ENCODE data around the gene GABRB1.

Gene GABRB1

DNA sequence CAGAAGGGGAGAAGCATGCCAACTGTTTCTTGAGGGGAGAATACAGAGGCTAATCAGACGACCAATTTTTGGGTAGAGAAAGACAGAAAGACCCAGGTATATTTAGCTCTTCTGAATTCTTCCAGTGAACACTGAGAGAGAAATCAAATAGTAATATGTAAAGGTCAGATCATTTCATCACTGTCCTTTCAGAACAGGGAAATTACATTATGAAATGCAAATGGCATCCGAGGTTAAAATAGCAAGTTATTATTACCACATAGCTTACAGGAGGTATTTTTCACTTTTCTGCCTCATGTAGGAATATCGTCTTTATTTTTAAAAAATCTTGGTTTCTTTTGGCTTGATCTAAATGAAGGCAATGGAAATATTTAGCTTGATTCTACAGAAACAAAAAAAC lies 18.0 kb downstream of the GABRB1 start:
- no peaks in the 10 kb centered on the region for H3K79me2 ChIP-seq (ENCODE audit: control insufficient read depth, insufficient read depth, low read length, unreplicated experiment)
- H3K36me3 ChIP-seq (ENCODE audit: insufficient read depth, low read length) = no peaks in the 10 kb centered on the region
- peaks cover 73% of the 10 kb centered on the region for H3K27me3 ChIP-seq (ENCODE audit: insufficient read depth, low read length)
- no peaks in the 10 kb centered on the region for H3K4me1 ChIP-seq (ENCODE audit: control insufficient read depth, insufficient read depth, low read length, unreplicated experiment)
- no peak overlapping the region for H2AFZ ChIP-seq (ENCODE audit: low read length, unreplicated experiment)
- no peak overlapping the region for H3K27ac ChIP-seq (ENCODE audit: low read depth, low read length)
- H3K4me3 ChIP-seq (ENCODE audit: low read depth, low read length) = no peak overlapping the region

DNA sequence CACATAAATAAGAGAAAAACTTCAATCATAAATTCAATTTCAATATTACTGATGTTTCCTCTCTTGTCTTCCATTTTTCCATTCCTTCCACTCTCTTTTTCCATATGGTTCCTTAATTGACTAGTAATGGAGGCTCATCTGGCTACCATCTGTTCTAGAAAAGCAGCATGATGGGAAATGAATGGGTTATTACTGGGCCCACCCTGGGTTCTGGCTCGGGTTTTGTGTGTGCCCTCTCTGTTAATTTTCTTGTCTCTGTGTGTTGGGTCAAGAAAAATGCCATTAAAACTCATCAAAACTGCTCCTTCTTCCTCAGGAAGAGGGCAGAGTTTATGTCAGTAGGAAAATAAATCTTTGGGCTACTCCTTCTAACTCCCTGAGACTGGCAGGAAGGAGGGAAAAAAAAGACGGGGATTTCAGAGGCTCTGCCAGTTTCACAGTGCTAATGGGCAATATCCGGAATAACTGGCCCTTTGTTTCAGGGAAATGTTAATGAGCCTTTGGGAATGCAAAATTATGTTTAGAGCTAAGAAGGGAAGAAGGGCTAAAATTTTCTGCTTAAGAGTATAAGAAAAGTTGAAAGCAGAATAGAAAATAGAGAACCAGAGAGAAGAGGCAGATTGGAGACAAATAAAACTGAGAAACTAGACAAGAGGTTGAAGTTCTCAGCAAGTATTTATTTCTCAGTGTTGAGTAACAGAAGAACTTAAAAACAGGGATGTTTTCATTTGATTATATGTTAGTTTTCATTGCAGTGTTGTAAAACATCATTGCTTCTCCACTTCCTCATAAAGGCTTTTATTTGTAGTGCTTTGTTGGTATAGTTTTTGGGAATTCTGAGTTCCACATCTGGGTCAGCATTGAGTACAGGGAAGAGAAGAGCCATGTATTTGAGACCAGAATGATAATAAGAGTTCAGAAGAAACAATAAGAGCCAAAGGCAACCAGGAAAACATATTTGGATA lies 19.7 kb downstream of the GABRB1 start:
- Histone ChIP-seq H3K79me2 (ENCODE audit: control insufficient read depth, insufficient read depth, low read length, unreplicated experiment) (no peaks in the 10 kb centered on the region), H2AFZ (ENCODE audit: low read length, unreplicated experiment) (peak overlapping the region; percentile 56), H3K36me3 (ENCODE audit: insufficient read depth, low read length) (no peaks in the 10 kb centered on the region), H3K4me1 (ENCODE audit: control insufficient read depth, insufficient read depth, low read length, unreplicated experiment) (no peaks in the 10 kb centered on the region), H3K4me3 (ENCODE audit: low read depth, low read length) (no peak overlapping the region), H3K27me3 (ENCODE audit: insufficient read depth, low read length) (peaks cover 72% of the 10 kb centered on the region), H3K27ac (ENCODE audit: low read depth, low read length) (no peak overlapping the region)

DNA sequence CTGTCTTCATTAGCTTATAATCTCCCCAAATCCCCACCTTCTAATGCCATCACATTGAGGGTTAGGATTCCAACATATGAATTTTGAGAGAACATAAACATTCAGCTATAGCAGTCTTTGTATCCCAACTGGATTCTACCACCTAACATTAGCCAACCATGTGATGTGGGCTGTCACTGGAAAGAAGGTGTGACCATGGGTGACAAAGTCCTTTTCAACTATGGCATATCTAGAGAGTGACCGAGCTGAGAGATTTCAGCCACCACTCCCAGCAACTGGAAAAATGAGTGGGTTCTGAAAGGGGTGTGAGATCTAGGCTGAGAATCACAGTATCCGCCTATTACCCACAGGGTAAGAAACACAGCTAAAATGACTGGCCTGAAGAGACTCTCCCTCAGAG lies 22.1 kb downstream of the GABRB1 start:
- no peaks in the 10 kb centered on the region for H3K79me2 ChIP-seq (ENCODE audit: control insufficient read depth, insufficient read depth, low read length, unreplicated experiment)
- no peaks in the 10 kb centered on the region for H3K36me3 ChIP-seq (ENCODE audit: insufficient read depth, low read length)
- no peak overlapping the region for H3K4me3 ChIP-seq (ENCODE audit: low read depth, low read length)
- H3K27me3 ChIP-seq (ENCODE audit: insufficient read depth, low read length) = peaks cover 64% of the 10 kb centered on the region
- no peaks in the 10 kb centered on the region for H3K4me1 ChIP-seq (ENCODE audit: control insufficient read depth, insufficient read depth, low read length, unreplicated experiment)
- H2AFZ ChIP-seq (ENCODE audit: low read length, unreplicated experiment) = no peak overlapping the region
- H3K27ac ChIP-seq (ENCODE audit: low read depth, low read length) = no peak overlapping the region

DNA sequence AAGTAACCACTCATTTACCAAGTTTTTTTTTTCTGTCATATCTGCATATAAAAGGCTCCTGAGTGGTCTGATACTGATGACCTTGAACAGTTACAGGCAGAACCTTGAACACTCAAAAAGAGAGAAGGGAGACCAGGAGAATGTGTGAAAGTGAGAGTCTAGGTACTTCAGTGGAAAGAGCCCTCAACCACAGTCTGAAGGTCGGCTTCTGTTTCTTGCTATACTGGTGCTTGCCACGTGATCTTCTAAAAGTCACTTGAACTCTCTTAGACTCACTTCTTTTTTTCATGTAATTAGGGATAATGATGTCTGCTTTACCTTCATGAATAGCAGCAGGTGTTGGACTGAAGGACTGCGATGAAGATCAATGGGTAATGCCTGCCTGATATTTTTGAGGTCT lies 22.8 kb downstream of the GABRB1 start:
- Histone ChIP-seq H3K4me3 (ENCODE audit: low read depth, low read length) (no peak overlapping the region), H3K27ac (ENCODE audit: low read depth, low read length) (no peak overlapping the region), H3K27me3 (ENCODE audit: insufficient read depth, low read length) (peaks cover 61% of the 10 kb centered on the region), H3K36me3 (ENCODE audit: insufficient read depth, low read length) (no peaks in the 10 kb centered on the region), H3K4me1 (ENCODE audit: control insufficient read depth, insufficient read depth, low read length, unreplicated experiment) (no peaks in the 10 kb centered on the region), H3K79me2 (ENCODE audit: control insufficient read depth, insufficient read depth, low read length, unreplicated experiment) (no peaks in the 10 kb centered on the region), H2AFZ (ENCODE audit: low read length, unreplicated experiment) (no peak overlapping the region)

DNA sequence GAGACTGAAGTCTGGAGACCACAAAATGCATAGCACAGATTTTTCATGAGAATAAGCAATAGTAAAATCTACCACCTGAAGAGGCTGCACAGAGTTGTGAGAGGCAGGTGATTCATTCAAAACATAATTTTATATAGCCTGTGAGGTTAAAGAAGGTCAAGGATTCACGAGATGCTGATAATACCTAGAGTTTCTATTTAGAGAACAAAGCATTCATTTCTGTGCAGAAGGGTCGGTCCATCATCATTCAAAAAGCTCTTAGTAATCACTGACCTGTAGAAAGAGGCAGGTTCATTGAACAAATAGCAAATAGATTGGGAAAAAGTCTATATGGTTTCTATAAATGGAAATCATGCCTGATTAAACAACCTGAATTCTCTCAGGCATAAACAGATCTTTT lies 26.6 kb downstream of the GABRB1 start:
- Histone ChIP-seq H3K79me2 (ENCODE audit: control insufficient read depth, insufficient read depth, low read length, unreplicated experiment) (no peaks in the 10 kb centered on the region), H3K4me3 (ENCODE audit: low read depth, low read length) (no peak overlapping the region), H3K36me3 (ENCODE audit: insufficient read depth, low read length) (no peaks in the 10 kb centered on the region), H2AFZ (ENCODE audit: low read length, unreplicated experiment) (no peak overlapping the region), H3K27me3 (ENCODE audit: insufficient read depth, low read length) (peaks cover 31% of the 10 kb centered on the region), H3K4me1 (ENCODE audit: control insufficient read depth, insufficient read depth, low read length, unreplicated experiment) (peaks cover 5% of the 10 kb centered on the region), H3K27ac (ENCODE audit: low read depth, low read length) (no peak overlapping the region)

DNA sequence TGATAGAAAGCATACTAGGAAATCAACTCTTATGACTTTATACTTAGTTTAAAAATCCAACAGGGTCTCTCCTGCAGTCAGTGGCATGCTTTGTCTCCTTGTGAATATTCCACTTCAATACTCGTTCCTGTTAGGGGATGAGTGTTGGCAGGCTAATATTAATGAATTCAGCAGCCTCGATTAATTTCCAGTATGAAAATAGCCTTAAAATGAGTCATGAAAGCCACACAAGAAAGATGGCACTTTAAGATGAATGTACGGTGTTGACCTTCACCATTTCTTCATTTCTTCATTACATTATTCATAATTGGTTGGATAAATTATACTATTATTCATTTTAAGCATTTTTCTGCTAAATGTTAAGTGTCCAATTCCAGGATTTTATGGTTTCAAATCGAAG lies 29.2 kb downstream of the GABRB1 start:
- Histone ChIP-seq H3K4me1 (ENCODE audit: control insufficient read depth, insufficient read depth, low read length, unreplicated experiment) (peaks cover 5% of the 10 kb centered on the region), H3K27me3 (ENCODE audit: insufficient read depth, low read length) (peaks cover 8% of the 10 kb centered on the region), H3K27ac (ENCODE audit: low read depth, low read length) (no peak overlapping the region), H3K4me3 (ENCODE audit: low read depth, low read length) (no peak overlapping the region), H2AFZ (ENCODE audit: low read length, unreplicated experiment) (no peak overlapping the region), H3K79me2 (ENCODE audit: control insufficient read depth, insufficient read depth, low read length, unreplicated experiment) (no peaks in the 10 kb centered on the region), H3K36me3 (ENCODE audit: insufficient read depth, low read length) (no peaks in the 10 kb centered on the region)

DNA sequence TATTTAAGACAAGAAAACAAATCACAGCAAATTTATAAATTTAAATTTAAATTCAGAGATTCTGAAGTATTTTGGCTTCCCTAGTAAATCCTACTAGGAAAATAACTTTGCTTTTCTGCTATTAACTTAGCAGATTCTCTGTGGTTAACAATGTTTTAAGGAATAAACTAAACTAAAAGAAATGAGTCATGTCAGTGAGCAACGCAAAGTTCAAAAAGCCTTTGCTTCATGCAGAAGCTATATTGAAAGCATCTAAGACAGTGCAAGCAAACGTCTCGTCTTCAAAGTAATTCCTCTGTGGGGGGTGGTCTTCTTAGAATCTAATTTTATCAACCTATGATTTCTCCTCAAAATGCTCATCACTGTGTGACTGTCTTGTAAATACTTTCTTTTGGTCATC lies 30.1 kb downstream of the GABRB1 start:
- Histone ChIP-seq H3K36me3 (ENCODE audit: insufficient read depth, low read length) (no peaks in the 10 kb centered on the region), H2AFZ (ENCODE audit: low read length, unreplicated experiment) (no peak overlapping the region), H3K79me2 (ENCODE audit: control insufficient read depth, insufficient read depth, low read length, unreplicated experiment) (no peaks in the 10 kb centered on the region), H3K27me3 (ENCODE audit: insufficient read depth, low read length) (no peaks in the 10 kb centered on the region), H3K27ac (ENCODE audit: low read depth, low read length) (no peak overlapping the region), H3K4me1 (ENCODE audit: control insufficient read depth, insufficient read depth, low read length, unreplicated experiment) (peaks cover 5% of the 10 kb centered on the region), H3K4me3 (ENCODE audit: low read depth, low read length) (no peak overlapping the region)

DNA sequence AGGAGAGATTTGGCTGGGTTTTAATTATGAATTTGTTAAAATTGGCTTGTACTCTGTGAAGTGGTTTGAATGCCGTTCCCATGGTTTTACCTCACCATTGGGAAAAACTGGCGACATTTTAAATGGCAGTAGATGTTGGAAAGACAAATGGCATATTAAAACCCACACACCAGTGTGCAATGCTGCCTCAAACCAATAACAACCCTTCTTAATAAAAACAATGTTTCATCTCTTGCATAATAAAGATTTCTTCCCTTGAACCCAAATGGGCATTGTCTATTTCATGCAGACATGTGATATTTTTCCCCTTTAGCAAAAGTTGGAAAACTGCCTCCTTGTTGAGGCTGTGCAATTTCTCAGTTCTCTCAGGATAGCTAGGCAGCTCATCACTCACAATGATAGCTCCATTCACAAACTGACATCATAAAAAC lies 33.7 kb downstream of the GABRB1 start:
- Histone ChIP-seq H3K27me3 (ENCODE audit: insufficient read depth, low read length) (no peaks in the 10 kb centered on the region), H3K4me3 (ENCODE audit: low read depth, low read length) (no peak overlapping the region), H3K79me2 (ENCODE audit: control insufficient read depth, insufficient read depth, low read length, unreplicated experiment) (no peaks in the 10 kb centered on the region), H2AFZ (ENCODE audit: low read length, unreplicated experiment) (no peak overlapping the region), H3K27ac (ENCODE audit: low read depth, low read length) (no peak overlapping the region), H3K36me3 (ENCODE audit: insufficient read depth, low read length) (no peaks in the 10 kb centered on the region), H3K4me1 (ENCODE audit: control insufficient read depth, insufficient read depth, low read length, unreplicated experiment) (peaks cover 12% of the 10 kb centered on the region)

DNA sequence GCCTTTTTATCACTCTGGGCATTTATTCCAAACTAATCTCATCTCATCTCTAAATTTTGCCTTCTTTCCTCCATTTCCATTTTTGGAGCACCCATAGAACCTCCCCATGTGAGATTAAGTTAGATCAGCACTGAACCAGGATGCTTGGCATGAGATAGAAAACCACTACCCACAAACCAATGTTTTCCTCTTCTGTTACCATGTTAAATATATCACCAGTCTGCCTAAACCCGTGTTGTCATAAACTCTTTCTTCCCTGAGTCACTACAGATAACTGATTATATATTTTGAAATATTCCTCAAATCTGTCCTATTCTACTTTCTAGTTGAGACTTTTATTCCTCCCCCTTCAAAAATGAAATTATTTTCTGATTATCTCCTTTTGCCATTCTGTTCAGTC lies 37.6 kb downstream of the GABRB1 start:
- Histone ChIP-seq H2AFZ (ENCODE audit: low read length, unreplicated experiment) (no peak overlapping the region), H3K4me3 (ENCODE audit: low read depth, low read length) (no peak overlapping the region), H3K36me3 (ENCODE audit: insufficient read depth, low read length) (no peaks in the 10 kb centered on the region)

DNA sequence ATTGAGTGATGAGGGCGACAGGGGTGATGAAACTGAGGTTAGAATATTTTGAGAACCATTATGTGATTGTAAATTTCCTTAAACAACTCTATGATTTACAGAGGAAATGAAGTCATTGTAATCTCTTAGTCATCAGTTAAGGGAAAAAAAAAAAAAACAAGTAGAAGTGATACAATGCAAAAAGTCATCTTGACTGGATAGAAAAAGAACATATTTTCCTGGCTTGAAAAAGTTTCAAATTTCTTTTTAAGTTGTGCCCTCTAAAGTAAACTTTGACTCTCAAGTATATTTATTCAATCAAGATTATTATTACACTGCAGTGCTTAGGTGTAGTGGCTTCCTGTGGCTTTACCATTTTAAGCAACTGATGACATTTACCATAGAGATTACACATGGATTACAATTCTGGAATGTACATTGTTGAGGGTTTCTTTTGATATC lies 40.6 kb downstream of the GABRB1 start:
- Histone ChIP-seq H3K79me2 (ENCODE audit: control insufficient read depth, insufficient read depth, low read length, unreplicated experiment) (no peaks in the 10 kb centered on the region), H3K4me3 (ENCODE audit: low read depth, low read length) (peak overlapping the region; percentile 22; the same call in 1 of the 2 replicates), H3K27me3 (ENCODE audit: insufficient read depth, low read length) (no peaks in the 10 kb centered on the region), H3K36me3 (ENCODE audit: insufficient read depth, low read length) (no peaks in the 10 kb centered on the region), H3K27ac (ENCODE audit: low read depth, low read length) (peak overlapping the region; percentile 74), H3K4me1 (ENCODE audit: control insufficient read depth, insufficient read depth, low read length, unreplicated experiment) (peaks cover 50% of the 10 kb centered on the region), H2AFZ (ENCODE audit: low read length, unreplicated experiment) (peak overlapping the region; percentile 60)

More for the DNA sequence above, 37.6 kb downstream of the GABRB1 start:
- no peaks in the 10 kb centered on the region for H3K27me3 ChIP-seq (ENCODE audit: insufficient read depth, low read length)
- H3K4me1 ChIP-seq (ENCODE audit: control insufficient read depth, insufficient read depth, low read length, unreplicated experiment) = peaks cover 25% of the 10 kb centered on the region
- H3K79me2 ChIP-seq (ENCODE audit: control insufficient read depth, insufficient read depth, low read length, unreplicated experiment) = no peaks in the 10 kb centered on the region
- no peak overlapping the region for H3K27ac ChIP-seq (ENCODE audit: low read depth, low read length)

DNA sequence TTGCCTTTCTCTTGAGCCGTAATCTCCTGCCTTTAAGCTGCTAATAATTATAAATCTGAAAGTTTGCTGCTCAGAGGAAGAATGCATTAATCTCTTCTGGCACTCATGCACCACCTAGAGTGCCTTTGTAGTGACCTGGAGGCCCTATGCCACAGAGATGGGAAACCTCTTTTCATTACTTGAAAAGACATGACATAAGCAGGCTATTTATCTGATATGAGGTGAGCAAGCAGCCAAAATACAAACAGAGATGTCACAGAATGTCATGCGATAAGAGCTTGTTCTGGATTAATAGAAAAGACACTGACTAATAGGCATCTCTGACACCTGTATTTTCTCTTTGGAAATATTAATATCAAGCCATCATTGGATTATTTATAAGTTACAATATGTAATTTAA lies 42.3 kb downstream of the GABRB1 start:
- Histone ChIP-seq H3K36me3 (ENCODE audit: insufficient read depth, low read length) (no peaks in the 10 kb centered on the region), H3K4me1 (ENCODE audit: control insufficient read depth, insufficient read depth, low read length, unreplicated experiment) (peaks cover 50% of the 10 kb centered on the region), H3K27me3 (ENCODE audit: insufficient read depth, low read length) (no peaks in the 10 kb centered on the region), H3K27ac (ENCODE audit: low read depth, low read length) (no peak overlapping the region), H2AFZ (ENCODE audit: low read length, unreplicated experiment) (no peak overlapping the region), H3K4me3 (ENCODE audit: low read depth, low read length) (no peak overlapping the region), H3K79me2 (ENCODE audit: control insufficient read depth, insufficient read depth, low read length, unreplicated experiment) (no peaks in the 10 kb centered on the region)

Measured in ACC112 (cell line).